ENCODE results near the gene PKD1L1.

Gene PKD1L1

GRCh38 chr7:47902013-47902412, 46.3 kb downstream of the PKD1L1 start:
- no peak for DNase-seq (ENCODE audit: low spot score)

- DNase-seq (ENCODE audit: low spot score) = no peak
These were observed 46.7 kb downstream of the PKD1L1 start for GRCh38 chr7:47901542-47901941.

DNA sequence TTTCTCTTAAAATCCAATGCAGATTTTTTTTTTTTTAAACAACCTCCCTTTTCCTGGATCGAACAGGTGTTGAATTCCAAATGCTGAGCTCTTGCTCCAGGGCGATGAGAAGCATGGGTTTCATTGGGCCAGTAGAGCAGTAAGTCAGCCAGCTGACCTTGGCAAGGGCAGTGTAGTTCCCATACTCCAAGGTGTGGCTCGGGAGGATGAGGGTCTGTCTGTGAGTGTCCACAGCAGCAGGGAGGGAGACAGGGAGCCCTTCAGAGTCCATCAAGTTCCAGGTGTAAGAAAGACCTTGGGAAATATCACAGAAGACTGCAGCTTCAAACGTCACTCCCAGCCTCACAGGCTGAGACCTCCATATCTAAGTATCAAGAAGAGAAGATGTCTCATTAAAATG, 50.4 kb downstream of the PKD1L1 start:
- no peak for DNase-seq (ENCODE audit: low spot score)

- DNase-seq (ENCODE audit: low spot score) = no peak
These were observed 51.4 kb downstream of the PKD1L1 start for GRCh38 chr7:47896809-47897423.

GRCh38 chr7:47895026-47895425, 53.2 kb downstream of the PKD1L1 start:
- no peak for DNase-seq (ENCODE audit: low spot score)

DNA sequence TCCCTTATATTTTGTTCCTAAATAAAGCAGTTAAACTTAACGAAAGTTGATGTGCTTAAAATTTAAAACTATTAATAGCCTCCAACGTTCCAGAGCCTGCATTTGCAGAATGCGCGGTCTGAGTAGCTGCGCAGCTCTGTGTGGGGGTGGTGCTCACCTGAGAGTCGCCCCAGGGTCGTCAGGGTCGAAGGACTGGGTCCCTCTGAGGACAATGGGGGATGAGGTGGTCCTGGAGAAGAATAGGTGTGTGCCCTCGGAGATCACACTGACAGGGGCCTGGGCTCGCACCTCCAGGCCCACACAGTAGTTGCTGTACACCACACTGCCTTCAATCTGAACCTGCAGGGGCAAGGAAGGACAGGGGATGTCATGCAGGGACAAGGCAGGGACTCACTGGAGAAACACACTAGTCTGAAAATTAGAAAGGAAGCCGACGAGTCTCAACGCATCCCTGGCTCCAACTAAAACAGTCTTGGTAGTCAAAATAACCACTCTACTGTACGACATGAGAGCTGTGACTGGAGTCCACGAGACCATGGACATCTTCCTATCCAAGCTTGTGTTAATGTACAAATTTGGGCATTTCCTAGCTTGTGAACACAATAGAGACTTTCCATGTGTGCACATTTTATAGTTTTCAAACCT, 54.4 kb downstream of the PKD1L1 start:
- no peak for DNase-seq (ENCODE audit: low spot score)

- no peak for DNase-seq (ENCODE audit: low spot score)
These were observed 55.0 kb downstream of the PKD1L1 start for GRCh38 chr7:47893238-47893637.

DNA sequence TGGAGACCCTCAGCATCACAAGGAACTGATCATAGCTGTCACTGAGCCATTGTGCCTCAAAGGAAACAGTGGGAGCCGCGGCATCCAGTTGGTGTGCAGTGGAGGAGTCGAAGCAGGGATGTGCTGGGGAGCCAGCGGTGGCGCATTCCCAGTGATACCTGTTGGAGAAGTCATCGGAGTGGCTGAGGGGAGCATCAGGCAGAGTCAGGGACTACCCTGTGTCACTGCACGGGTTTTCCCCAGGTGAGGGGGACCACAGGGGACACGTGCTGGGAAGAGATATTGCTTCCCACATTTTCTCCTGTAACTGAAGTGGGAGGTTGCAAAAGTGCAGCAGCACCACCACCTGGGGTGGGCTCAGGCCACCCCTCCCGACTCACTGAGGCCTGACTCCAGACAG, 57.7 kb downstream of the PKD1L1 start:
- no peak for DNase-seq (ENCODE audit: low spot score)

DNA sequence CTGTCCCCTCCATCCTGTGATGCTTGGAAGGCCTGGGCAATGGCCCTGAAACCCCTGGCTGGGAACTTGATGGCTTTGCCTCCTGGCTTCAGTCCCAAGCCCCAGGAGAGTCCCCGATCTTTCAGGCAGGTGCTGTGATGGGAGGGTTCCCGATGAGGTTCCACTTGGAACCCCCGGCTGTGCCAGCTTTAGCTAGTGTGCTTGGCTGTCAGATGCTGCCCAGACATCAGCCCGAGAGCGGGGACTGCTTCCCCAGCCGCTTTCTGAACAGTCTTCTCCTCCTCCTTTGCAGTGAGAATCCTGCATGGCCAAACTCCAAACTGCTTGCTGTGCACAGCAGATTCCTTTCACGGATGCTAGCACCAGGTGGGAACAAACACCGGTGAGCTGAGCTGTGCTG, 58.1 kb downstream of the PKD1L1 start:
- DNase-seq (ENCODE audit: low spot score) = no peak

- no peak for DNase-seq (ENCODE audit: low spot score)
These were observed 58.5 kb downstream of the PKD1L1 start for GRCh38 chr7:47889723-47890122.

DNA sequence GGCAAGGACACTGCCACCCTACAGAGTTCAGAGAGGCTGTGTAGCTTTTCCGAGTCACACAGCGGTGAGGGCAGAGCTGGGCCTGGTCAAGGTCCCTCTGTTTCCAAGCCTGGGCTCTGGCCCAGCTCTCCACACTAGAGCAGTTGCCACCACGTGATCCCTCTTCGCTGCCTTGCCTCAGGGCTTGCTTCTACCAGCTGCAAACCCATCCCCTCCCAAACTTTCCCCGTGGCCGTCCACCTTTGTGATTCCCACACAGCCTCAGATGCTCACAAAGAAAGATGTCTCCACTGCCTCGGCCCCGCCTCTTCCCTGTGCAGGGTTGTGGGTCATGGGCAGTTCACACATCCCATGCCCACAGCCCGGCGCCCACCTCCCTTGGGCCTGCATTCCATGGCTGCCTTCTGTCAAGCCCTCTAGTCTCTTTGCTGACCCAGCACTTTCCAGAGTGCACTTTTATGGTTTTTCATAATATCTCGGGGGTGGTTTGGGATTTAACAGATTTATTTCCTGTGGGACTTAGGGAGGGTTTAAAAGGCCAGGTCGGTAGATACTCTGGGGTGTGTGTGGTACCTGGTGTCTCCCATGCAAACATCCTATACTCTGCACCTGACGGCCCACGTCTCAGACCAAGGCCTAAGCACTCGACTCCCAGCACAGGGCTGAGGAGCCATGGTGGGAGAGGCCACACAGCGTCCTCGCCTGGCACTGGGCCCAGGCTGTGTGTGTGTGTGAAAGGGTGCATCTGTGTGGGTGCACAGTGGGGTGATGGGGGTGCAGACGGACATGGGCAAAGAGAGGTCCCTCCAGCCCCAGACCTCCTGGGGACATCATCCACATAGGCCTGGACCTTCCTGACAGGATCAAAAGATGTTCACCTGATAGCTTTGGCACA, 59.6 kb downstream of the PKD1L1 start:
- DNase-seq (ENCODE audit: low spot score) = no peak

- DNase-seq (ENCODE audit: low spot score) = no peak
These were observed 61.1 kb downstream of the PKD1L1 start for GRCh38 chr7:47887016-47887640.

DNA sequence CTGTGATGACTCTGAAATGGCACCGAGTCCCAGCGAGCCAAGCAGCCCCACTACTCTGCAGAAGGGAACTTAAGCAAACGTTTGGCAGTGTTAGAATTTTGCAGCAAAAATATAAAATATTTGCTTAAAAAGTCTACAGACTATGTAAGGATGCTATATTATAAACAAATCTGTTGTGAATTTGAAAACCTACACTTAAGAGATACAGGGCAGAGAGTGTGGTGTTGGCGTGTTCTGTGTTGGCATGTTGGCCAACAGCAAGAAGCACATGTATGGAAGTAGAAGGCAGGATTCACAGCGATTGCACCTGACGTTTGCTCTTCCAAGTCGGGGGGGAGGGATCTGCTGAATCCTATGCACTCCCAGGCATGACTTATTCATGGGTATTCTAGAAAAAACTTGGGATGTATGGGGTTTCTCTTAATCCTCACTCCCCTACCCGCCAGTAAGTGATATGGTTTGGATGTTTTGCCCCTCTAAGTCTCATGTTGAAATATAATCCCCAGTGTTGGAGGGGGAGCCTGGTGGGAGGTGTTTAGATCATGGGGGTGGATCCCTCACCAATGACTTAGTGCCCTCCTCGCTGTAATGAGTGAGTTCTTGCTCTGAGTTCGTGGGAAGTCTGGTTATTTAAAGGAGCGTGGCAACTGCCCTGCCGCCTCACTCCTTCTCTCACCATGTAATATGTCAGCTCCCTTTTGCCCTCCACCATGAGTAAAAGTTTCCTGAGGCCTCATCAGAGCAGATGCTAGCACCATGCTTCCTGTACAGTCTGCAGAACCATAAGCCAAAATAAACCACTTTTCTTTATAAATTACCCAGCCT, 62.1 kb downstream of the PKD1L1 start:
- DNase-seq (ENCODE audit: low spot score) = no peak

GRCh38 chr7:47885309-47885986, 62.8 kb downstream of the PKD1L1 start:
- DNase-seq (ENCODE audit: low spot score) = no peak

GRCh38 chr7:47884675-47885074, 63.6 kb downstream of the PKD1L1 start:
- no peak for DNase-seq (ENCODE audit: low spot score)

GRCh38 chr7:47882635-47883034, 65.6 kb downstream of the PKD1L1 start:
- no peak for DNase-seq (ENCODE audit: low spot score)

GRCh38 chr7:47881256-47881655, 67.0 kb downstream of the PKD1L1 start:
- DNase-seq (ENCODE audit: low spot score) = no peak

DNA sequence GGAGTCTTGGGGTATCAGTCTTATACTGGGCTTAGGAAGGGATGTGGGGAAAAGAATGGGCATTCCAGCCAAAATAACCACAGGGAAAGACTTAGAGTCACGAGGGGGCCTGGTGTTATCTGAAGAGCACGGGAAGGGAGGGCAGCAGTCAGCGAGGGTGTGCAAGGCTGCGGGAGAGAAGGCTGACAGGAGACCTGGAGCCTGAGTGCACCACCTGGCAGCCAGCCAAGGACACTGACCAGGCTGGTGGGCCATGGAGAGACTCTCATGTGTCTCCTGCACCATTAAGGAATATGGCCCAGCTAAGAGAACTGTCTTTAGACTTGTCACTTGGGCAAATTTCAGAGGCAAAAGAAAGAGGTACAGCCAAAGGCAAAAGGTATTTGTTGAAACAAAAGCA, 69.6 kb downstream of the PKD1L1 start:
- DNase-seq (ENCODE audit: low spot score) = no peak

DNA sequence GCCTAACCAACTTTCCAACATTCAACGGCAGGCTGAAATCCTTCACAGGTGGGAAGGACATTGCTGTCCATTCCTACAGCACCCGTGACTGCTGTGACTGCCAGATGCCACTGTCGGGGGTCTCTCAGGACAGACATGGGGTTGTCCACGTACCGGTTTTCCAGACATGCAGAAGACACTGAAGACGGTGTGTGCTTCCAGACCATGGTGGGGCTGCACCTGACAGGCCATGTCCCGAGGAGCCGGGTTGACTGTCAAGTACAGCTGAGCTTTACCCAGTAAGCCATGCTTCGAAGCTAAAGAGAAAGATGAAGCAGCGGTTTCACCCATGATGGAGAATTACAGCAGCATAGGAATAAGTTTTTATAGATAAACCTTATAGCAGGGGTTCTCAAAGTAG, 70.9 kb downstream of the PKD1L1 start:
- DNase-seq (ENCODE audit: low spot score) = no peak

GRCh38 chr7:47875998-47876744, 72.1 kb downstream of the PKD1L1 start:
- no peak for DNase-seq (ENCODE audit: low spot score)

All from CD4-positive, alpha-beta T cell treated with Interleukin-6 at 100 ng/mL for 8 hours (primary cell).